ENCODE measurements around the gene SPATA2L.
"Not testable (repeated sequence)": the region's sequence is repeated elsewhere in the genome, so short reads cannot be mapped to it uniquely, and the experiment has no call there.

Gene SPATA2L

GRCh38 chr16:89706518-89707260 lies 5.2 kb upstream of the SPATA2L start:
- DNase-seq (ENCODE audit: low read depth, low spot score): no peak

GRCh38 chr16:89705006-89705405 lies 3.5 kb upstream of the SPATA2L start:
- peak; percentile 0 for DNase-seq (ENCODE audit: low read depth, low spot score)

GRCh38 chr16:89704281-89704680 lies 2.8 kb upstream of the SPATA2L start:
- peak; percentile 0 for DNase-seq (ENCODE audit: low read depth, low spot score)

GRCh38 chr16:89700649-89701424 lies 668 bp downstream of the SPATA2L start:
- DNase-seq (ENCODE audit: low read depth, low spot score): peak; percentile 73

GRCh38 chr16:89700100-89700648 lies 1.3 kb downstream of the SPATA2L start:
- peak; percentile 99 for DNase-seq (ENCODE audit: low read depth, low spot score)

GRCh38 chr16:89699629-89700099 lies 1.8 kb downstream of the SPATA2L start:
- not testable (repeated sequence) for DNase-seq (ENCODE audit: low read depth, low spot score)

- not testable (repeated sequence) for DNase-seq (ENCODE audit: low read depth, low spot score)
These were observed 2.8 kb downstream of the SPATA2L start for GRCh38 chr16:89698717-89699116.

- no peak for DNase-seq (ENCODE audit: low read depth, low spot score)
These were observed 3.7 kb downstream of the SPATA2L start for GRCh38 chr16:89697616-89698331.

- DNase-seq (ENCODE audit: low read depth, low spot score): no peak
These were observed 4.3 kb downstream of the SPATA2L start for GRCh38 chr16:89697161-89697615.

GRCh38 chr16:89696670-89697128 lies 4.8 kb downstream of the SPATA2L start:
- DNase-seq (ENCODE audit: low read depth, low spot score): no peak

GRCh38 chr16:89695875-89696669 lies 5.4 kb downstream of the SPATA2L start:
- no peak for DNase-seq (ENCODE audit: low read depth, low spot score)

GRCh38 chr16:89695086-89695874 lies 6.2 kb downstream of the SPATA2L start:
- DNase-seq (ENCODE audit: low read depth, low spot score): no peak

GRCh38 chr16:89694784-89695085 lies 6.8 kb downstream of the SPATA2L start:
- not testable (repeated sequence) for DNase-seq (ENCODE audit: low read depth, low spot score)

GRCh38 chr16:89693931-89694783 lies 7.3 kb downstream of the SPATA2L start:
- DNase-seq (ENCODE audit: low read depth, low spot score): no peak

- no peak for DNase-seq (ENCODE audit: low read depth, low spot score)
These were observed 8.2 kb downstream of the SPATA2L start for GRCh38 chr16:89693289-89693731.

GRCh38 chr16:89691986-89692569 lies 9.4 kb downstream of the SPATA2L start:
- DNase-seq (ENCODE audit: low read depth, low spot score): no peak

- DNase-seq (ENCODE audit: low read depth, low spot score): no peak
These were observed 10.1 kb downstream of the SPATA2L start for GRCh38 chr16:89691231-89691985.

- no peak for DNase-seq (ENCODE audit: low read depth, low spot score)
These were observed 11.1 kb downstream of the SPATA2L start for GRCh38 chr16:89690392-89690901.
